CD1c-positive myeloid dendritic cell (primary cell): ENCODE data around the gene ATP10A.
A peak's percentile ranks its signal among the peaks of the same experiment; 100 is the strongest.

Experiments
- DNase-seq: peaks from one replicate; pipeline ENCODE4 v3.0.0-alpha.2; 2016; ENCODE audit errors: extremely low spot score

The ATP10A gene

DNA sequence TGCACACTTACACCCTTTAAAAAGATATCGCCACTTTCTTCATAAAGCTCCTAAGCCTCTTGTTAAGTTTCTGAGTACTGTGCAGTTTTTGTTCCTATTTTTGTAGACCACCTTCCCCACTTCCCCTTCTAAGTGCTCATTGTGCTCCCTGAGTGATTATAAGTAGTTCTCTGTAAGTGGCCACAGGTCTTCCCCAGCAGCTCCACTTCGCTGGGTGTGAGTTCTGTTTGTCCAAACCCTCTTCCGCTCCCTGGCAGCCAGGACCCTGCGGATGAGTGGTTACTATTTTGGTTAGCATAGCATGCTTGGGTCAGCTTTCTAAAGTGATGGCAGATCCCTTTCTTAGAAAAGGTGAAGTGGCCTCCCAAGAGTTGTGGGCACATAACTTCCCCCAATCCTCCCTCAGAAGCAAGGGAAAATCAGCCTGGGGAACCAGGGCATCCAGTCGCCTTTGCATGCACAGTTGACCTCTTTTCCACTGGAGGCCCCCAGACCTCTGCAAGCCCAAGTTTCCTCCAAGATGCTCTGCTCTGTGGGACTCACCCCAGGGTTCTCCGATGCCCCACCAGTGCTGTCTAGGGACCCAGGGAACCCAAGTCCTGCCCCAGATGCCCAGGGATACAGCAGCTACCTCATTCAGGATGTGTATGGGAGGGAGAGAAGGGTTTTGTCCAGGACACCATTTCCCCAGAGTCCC is 69.6 kb downstream of the ATP10A start:
- DNase-seq = peak; percentile 89

DNA sequence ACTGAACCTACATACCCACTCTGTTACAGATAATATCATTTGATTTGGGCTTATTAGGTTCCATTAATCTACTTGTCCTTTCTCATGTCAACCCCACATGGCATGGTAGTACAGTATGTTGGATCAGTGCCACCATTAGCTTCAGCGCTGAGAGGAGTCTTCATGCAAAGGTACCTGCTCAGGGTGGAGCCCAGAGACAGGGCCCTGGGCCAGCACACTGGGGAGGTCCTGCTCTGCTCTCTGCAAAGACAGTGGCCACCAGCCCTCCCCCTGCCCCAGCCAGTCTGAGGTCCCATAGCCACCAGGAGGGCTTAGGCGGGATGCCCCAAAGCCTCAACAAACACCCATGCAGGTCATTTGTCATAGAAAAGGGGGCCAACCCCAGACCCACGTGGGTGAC is 71.0 kb downstream of the ATP10A start:
- no peak for DNase-seq

- DNase-seq = peak; percentile 21
Measured at GRCh38 chr15:25790000-25790660, 73.0 kb downstream of the ATP10A start.

- no peak for DNase-seq
Measured at GRCh38 chr15:25789616-25789999, 73.5 kb downstream of the ATP10A start.

- no peak for DNase-seq
Measured at GRCh38 chr15:25789211-25789610, 73.9 kb downstream of the ATP10A start.

DNA sequence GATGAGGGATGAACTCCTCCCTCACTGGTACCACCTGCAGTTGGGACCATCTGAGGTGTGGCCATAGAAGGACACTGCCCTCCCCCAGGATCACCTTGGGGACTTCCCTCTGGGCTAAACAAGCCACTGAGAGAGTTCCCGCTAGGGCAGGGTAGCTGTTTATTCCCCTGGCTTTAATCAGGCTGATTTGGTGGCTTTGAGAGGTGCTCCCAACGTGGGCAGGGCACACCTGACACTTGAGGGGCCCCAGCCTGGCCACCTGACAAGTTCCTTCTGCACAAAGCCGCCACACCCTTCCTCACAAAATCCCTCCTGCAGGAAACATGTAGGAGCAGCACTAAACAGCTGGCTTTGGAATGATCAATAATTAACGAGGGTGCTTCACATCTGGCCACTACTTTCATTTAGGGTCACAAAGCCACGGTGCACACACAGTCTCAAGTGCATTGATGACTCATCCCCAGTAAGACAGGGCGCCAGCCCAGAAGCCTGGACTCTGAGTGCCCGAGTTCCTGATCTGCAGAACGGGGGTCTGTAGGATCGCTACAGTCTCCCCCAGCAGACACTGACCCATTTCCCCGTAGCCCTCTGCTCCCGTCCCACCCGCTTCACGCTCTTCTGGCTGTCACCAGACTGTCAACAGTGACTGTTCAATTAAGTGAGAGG is 75.1 kb downstream of the ATP10A start:
- DNase-seq = peak; percentile 47

DNA sequence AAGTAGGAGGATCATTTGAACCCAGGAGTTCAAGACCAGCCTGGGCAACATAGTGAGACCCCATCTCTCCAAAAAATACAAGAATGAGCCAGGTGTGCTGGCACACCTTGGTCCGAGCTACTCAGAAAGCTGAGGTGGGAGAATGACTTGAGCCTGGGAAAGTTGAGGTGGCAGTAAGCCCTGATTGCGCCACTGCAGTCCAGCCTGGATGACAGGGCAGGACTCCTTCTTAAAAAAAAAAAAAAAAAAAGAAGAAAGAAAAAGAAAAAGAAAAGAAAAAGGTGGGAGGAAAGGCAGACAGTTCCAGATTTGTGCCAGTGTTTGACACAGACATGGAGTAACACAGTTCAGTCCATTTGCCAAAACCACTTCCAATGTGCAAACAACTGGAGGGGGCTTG is 75.7 kb downstream of the ATP10A start:
- no peak for DNase-seq

DNA sequence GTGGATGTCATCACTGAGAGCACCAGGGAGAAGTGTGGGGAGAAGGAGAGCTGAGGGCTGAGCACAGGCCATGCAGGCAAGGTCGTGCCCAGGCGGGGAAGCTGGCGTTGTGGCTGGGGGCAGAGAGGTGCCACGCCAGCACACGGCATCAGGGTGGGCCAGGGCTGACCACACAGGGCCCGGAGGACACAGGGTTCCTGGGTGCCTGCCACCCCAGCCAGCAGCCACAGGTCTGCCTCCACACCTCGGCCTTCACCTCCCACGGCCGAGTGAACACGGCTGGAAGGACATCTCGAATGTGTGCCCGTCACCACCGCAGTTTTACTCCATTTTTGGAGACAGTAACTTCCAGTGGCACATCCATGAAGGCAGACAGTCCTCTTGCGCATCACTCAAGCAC is 77.1 kb downstream of the ATP10A start:
- DNase-seq = no peak

- DNase-seq = no peak
Measured at GRCh38 chr15:25785641-25786025, 77.5 kb downstream of the ATP10A start.

DNA sequence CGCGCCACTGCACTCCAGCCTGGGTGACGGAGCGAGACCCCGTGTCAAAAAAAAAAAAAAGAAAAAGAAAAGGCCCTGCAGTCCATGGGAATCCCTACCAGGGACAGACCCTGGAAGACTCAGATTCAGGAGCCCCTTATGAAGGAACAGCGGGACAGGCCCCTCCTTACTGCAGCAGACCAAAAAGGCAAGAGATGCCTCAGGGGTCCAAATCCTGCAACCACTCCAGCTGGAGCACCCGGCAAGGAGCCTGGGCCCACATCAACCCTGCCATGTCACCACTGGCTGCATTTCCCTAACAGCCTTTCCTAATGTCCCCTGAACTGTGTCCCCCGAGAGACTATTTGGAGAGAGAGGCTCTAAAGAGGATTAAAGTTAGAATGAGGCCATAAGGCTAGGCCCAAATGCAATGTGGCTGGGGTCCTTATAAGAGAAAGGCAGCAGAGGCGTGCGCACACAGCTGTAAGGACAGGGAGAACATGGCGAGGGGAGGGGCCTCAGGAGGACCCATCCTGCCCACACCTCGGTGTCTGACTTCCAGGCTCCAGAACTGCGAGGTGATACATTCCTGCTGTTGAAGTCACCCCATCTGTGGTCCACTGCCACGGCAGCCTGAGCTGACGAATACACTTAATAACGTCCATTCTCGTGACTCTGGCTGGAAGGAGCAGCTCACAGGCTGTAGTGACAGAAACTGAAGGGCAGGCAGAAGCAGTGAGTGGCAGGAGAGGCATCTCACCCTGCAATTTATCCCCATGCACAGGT is 78.1 kb downstream of the ATP10A start:
- no peak for DNase-seq

GRCh38 chr15:25783607-25784540 is 79.3 kb downstream of the ATP10A start:
- peak; percentile 62 for DNase-seq

GRCh38 chr15:25783134-25783533 is 80.0 kb downstream of the ATP10A start:
- DNase-seq = no peak

DNA sequence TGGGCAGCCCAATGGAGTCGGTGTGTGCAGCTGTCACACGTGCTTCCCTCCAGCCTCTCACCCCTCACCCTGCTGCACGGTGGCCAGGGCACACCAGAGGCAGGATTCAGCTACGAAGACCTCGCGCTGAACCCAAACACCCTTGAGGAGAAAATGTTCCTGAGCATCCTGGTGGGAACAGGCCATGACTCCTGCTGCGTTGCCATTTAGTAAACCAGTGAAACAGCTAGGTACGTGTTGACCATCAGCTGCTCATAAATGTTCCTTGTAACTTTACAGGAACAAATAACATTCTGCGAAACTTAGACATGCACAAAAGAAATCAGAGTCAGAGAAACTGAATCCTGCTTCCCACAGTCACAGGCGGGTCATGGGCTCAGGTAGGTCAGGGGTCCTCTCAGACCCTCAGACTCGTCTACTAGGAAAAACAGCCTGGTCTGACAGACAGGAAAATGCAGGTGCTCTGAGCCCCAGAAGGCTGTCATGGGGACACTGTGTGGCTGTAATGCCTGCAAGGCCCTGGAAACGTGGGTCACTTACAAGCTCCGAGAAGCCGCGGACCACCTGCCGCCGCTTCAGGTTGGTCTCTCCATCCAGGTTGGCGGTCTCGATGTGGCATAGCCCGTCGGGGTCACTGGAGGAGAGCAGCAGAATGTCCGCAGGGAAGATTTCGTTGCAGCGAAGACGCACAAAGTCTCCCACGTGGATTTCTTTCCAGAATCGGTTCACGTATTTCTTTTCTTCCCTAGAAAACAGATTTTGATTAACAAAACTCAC is 82.5 kb downstream of the ATP10A start:
- no peak for DNase-seq

- DNase-seq = no peak
Measured at GRCh38 chr15:25778161-25778560, 85.0 kb downstream of the ATP10A start.

DNA sequence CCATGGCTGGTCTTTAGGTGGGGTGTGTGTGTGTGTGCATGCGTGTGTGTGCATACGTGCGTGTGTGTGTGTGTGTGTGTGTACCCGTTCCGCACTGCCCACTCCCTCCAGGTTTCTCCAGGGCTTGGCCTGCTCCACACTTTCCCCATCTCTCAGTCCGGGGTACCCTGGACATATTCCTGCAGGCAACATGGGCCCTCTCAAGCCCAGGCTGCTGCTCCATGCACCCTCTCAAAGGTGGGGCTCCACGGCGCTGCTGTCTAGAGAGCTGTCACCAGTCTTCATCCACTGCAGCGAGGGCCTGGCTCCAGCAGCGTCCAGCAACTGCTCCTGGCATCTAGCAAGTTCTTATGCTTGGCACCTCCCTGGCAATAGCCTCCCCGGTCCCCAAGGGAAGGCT is 86.1 kb downstream of the ATP10A start:
- DNase-seq = no peak

GRCh38 chr15:25776071-25776746 is 86.9 kb downstream of the ATP10A start:
- DNase-seq = no peak

- peak; percentile 23 for DNase-seq
Measured at GRCh38 chr15:25775317-25775912, 87.7 kb downstream of the ATP10A start.

- no peak for DNase-seq
Measured at GRCh38 chr15:25774871-25775270, 88.3 kb downstream of the ATP10A start.

GRCh38 chr15:25773248-25773647 is 89.9 kb downstream of the ATP10A start:
- DNase-seq = peak; percentile 64
